Ovary (tissue), 3 donors: ENCODE measurements around the gene PCNX1.

ENCODE experiments used
- EP300 ChIP-seq: sonication (generic); formaldehyde crosslinking; IDR thresholded peaks from one replicate; pipeline ENCODE4 v1.6.1; 2017; ENCODE audit warnings: antibody characterized with exemption
- TF ChIP-seq, protein P1 (sequence below), 3 donors: fragments of 450-650 bp in 2 of 3; fragments of 200-600 bp in 1 of 3; IDR thresholded peaks; one replicate each; pipeline versions ENCODE4 v1.5.1 to v1.8.0; 2016 to 2022; ENCODE audit warnings: antibody characterized with exemption in 3 of 3, mild to moderate bottlenecking in 1 of 3
- donor health status: DM: no; HTN: no; CAD: no.

DNA sequence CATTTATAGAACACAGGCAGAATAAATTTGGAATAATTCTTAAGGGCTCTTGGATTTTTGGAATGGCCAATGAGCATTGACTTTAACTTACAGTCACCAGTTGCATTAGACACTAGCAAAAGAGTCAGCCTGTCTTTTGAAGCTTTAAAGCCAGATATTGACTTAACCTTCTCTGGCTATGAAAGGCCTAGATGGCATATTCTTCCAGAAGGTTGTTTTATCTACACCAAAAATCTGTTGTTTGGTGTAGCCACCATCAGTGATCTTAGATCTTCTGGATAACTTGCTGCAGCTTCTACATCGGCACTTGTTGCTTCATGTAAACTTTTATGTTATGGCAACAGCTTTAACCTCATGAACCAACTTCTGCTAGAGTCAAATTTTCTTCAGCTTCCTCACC lies 10.4 kb downstream of the PCNX1 start:
- TF ChIP-seq EP300, result no peak
- TF ChIP-seq, protein P1, sequence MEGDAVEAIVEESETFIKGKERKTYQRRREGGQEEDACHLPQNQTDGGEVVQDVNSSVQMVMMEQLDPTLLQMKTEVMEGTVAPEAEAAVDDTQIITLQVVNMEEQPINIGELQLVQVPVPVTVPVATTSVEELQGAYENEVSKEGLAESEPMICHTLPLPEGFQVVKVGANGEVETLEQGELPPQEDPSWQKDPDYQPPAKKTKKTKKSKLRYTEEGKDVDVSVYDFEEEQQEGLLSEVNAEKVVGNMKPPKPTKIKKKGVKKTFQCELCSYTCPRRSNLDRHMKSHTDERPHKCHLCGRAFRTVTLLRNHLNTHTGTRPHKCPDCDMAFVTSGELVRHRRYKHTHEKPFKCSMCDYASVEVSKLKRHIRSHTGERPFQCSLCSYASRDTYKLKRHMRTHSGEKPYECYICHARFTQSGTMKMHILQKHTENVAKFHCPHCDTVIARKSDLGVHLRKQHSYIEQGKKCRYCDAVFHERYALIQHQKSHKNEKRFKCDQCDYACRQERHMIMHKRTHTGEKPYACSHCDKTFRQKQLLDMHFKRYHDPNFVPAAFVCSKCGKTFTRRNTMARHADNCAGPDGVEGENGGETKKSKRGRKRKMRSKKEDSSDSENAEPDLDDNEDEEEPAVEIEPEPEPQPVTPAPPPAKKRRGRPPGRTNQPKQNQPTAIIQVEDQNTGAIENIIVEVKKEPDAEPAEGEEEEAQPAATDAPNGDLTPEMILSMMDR (IDR thresholded peaks at IDR 0.05), result no peak
